Activated naive CD8-positive, alpha-beta T cell treated with anti-CD3 and anti-CD28 coated beads, Interleukin-2, amount 50 U/mL, for 24 hours (primary cell): ENCODE data around the gene RXRA.

Experiments
- ATAC-seq: fragments of 150-1000 bp; cut with Tn5 transposase; one replicate; pipeline ENCODE4 v1.10.0; 2021
- DNase-seq: peaks from one replicate; pipeline ENCODE4 v3.0.0; 2021
- H3K27ac Mint-ChIP-seq: one replicate; pipeline ENCODE4 v1.8.0; 2021; ENCODE audit warnings: mild to moderate bottlenecking, mixed read lengths
- H3K27me3 Mint-ChIP-seq: one replicate; pipeline ENCODE4 v1.8.0; 2021; ENCODE audit warnings: mixed read lengths
- H3K36me3 Mint-ChIP-seq: one replicate; pipeline ENCODE4 v1.8.0; 2021; ENCODE audit warnings: low read depth, mixed read lengths
- H3K4me1 Mint-ChIP-seq: one replicate; pipeline ENCODE4 v1.8.0; 2021; ENCODE audit warnings: mixed read lengths
- H3K4me3 Mint-ChIP-seq: one replicate; pipeline ENCODE4 v1.8.0; 2021; ENCODE audit warnings: mild to moderate bottlenecking, moderate library complexity, mixed read lengths
- H3K9me3 Mint-ChIP-seq: one replicate; pipeline ENCODE4 v1.8.0; 2021; ENCODE audit warnings: mixed read lengths

RXRA gene

DNA sequence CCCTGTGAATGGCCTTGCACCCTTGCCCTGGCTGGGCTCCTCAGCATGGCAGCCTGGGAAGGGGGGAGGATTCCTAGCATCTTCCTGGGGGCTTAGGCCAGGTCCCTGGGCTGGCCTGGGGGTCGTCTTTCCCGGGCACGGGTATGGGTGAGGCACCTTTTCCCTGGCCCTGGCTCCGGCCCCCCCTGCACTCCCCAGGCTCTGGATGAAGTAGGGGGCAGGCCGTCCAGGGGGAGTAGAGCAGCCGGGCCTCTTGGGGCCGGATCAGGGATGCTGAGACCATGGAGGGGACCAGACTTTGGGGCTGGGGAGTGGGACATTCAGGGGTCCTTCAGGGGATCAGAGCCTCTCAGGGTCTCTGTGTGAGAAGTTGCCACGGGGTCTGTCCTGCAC lies 6.6 kb downstream of the RXRA start:
- no peaks in the 10 kb centered on the region for H3K36me3 Mint-ChIP-seq
- H3K4me1 Mint-ChIP-seq: no peaks in the 10 kb centered on the region
- ATAC-seq: no peak
- H3K27ac Mint-ChIP-seq: no peak overlapping the region
- no peaks in the 10 kb centered on the region for H3K9me3 Mint-ChIP-seq
- no peak for DNase-seq
- H3K4me3 Mint-ChIP-seq: no peak overlapping the region
- peaks cover 3% of the 10 kb centered on the region for H3K27me3 Mint-ChIP-seq

DNA sequence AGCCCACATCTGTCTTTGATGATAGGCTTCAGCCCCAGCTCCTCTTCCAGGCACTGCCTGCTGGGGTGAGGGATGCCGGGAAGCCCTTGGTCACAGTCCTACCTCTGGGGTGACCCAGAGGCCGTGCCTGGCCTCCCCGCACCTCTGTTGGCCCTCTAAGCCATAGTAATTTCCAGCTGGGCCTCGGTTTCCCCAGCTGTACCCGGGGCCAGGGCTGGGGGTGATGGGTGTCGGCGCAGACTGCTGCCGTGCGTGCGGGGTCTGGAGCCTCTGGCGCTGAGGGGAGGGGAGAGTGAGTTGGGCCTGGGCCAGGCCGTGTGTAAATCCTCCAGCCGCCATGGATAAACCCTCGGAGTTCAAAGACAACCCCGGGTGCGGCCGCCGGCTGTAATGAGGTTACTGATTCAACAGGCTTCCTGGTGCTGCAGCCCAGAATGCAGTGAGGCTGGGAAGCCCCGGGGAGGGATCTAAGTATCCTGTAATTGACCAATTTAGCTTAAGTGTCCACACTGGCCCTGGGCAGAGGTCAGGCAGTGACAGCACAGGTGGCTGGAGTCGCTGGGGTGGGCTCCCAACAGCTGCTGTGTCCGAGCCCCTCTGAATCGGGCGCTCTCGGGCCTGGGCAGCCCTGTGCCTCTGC lies 7.1 kb downstream of the RXRA start:
- no peaks in the 10 kb centered on the region for H3K4me1 Mint-ChIP-seq
- H3K9me3 Mint-ChIP-seq: no peaks in the 10 kb centered on the region
- H3K27ac Mint-ChIP-seq: no peak overlapping the region
- no peak for ATAC-seq
- no peaks in the 10 kb centered on the region for H3K36me3 Mint-ChIP-seq
- H3K27me3 Mint-ChIP-seq: peaks cover 1% of the 10 kb centered on the region
- no peak for DNase-seq
- no peak overlapping the region for H3K4me3 Mint-ChIP-seq

GRCh38 chr9:134333874-134334581 lies 7.8 kb downstream of the RXRA start:
- ATAC-seq: no peak
- H3K4me3 Mint-ChIP-seq: no peak overlapping the region
- no peak for DNase-seq
- no peak overlapping the region for H3K27ac Mint-ChIP-seq
- H3K9me3 Mint-ChIP-seq: no peaks in the 10 kb centered on the region
- H3K27me3 Mint-ChIP-seq: peaks cover 1% of the 10 kb centered on the region
- no peaks in the 10 kb centered on the region for H3K4me1 Mint-ChIP-seq
- no peaks in the 10 kb centered on the region for H3K36me3 Mint-ChIP-seq

DNA sequence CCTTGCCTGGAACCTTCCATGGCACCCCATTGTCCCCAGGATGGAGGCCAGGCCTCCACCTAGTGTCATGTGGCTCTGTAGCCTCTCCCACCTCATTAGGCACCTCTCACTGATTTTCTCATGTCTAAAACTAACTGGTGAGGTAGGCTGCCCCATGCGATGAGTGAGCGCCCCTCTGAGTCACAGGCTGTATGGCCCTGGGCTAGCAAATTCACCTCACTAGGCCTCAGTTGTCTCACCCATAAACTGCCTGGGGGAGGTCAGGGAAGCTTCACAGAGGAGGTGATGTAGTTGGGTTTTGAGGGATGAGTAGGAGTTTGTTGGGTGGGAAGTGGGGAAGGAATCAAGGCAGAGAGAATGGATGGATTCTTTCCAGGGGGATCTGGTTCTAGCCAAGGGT lies 8.8 kb downstream of the RXRA start:
- Mint-ChIP-seq H3K36me3 (no peaks in the 10 kb centered on the region), H3K27me3 (no peaks in the 10 kb centered on the region), H3K4me1 (no peaks in the 10 kb centered on the region), H3K9me3 (no peaks in the 10 kb centered on the region), H3K4me3 (no peak overlapping the region), H3K27ac (no peak overlapping the region)
- no peak for ATAC-seq
- DNase-seq: no peak

DNA sequence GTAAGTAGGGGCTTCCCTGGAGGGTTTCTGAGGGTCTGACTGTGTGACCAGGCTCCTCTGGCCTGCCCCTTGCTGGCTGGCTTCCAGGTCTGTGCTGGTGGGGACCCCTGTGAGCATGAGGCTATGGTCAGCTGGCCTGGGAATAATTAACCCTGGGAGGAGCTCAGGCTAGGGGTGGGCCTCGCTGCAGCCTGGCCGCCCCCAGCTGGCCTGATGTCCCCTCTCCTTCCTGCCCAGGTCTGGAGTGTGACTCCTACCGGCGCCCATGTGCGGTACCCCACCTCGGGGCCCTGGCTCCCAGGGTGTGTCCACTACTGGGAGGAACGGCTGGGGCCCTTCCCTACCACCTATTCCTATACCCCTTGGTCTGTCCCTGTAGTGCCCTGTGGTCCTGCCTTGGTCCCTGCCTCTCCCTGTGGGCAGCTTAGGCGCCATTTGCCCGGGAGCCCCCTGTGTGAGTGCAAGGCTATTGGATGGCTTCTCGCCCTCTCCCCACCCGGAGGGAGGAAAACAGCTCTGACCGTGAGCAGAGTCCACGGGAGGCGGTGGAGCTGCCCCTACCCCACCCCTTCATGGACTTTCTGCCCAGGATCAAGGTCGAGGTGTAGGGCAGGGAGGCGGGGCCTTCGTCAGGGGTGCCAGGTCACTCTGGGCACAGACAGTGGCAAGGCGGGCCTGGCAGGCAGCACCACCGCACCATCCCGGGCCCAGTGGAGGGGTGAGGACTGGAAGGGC lies 9.4 kb downstream of the RXRA start:
- Mint-ChIP-seq H3K27me3 (no peaks in the 10 kb centered on the region), H3K4me3 (no peak overlapping the region), H3K9me3 (no peaks in the 10 kb centered on the region), H3K27ac (no peak overlapping the region), H3K36me3 (no peaks in the 10 kb centered on the region), H3K4me1 (no peaks in the 10 kb centered on the region)
- DNase-seq (no peak), ATAC-seq (no peak)

DNA sequence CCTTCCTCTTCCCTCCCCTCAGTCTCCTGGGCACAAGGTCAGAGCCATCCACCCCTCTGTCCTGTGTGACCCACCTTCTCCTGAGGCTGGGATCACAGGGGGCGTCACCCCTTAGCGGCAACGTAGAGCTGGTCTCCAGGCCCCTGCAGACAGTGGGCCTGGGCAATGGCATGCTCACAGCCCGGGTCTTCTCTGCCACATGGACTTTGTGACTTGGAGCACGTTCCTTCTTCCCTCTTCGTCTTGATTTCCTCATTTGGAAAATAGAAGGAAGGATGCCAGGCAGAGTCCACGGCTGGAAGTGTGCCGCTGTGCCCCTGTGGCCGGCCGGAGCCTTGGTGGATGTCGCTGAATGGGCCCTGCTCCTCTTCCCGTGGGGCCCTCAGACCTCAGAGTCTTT lies 10.0 kb downstream of the RXRA start:
- Mint-ChIP-seq H3K27me3 (no peaks in the 10 kb centered on the region), H3K4me1 (no peaks in the 10 kb centered on the region), H3K4me3 (no peak overlapping the region), H3K9me3 (no peaks in the 10 kb centered on the region), H3K27ac (no peak overlapping the region), H3K36me3 (no peaks in the 10 kb centered on the region)
- no peak for DNase-seq
- no peak for ATAC-seq

DNA sequence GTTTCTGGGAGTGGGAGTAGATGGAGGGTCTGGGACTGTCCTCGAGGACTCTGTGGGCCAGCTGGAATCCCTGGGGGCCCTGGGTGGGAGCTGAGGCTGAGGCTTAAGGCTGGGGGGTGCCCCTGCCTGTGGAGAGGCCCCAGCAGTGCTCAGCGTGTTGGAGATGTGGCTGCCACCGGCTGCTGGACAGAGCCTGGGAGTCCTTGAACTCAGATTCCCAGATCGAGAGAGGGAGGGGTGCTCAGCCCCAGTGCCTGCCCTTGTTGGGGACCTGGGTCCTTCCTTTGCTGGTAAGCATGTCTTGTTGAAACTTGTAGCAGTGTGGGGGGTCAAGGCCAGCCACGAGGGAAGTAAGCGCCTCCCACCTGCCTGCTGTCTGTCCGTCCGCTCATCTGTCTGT lies 10.7 kb downstream of the RXRA start:
- no peak overlapping the region for H3K4me3 Mint-ChIP-seq
- no peak overlapping the region for H3K27ac Mint-ChIP-seq

DNA sequence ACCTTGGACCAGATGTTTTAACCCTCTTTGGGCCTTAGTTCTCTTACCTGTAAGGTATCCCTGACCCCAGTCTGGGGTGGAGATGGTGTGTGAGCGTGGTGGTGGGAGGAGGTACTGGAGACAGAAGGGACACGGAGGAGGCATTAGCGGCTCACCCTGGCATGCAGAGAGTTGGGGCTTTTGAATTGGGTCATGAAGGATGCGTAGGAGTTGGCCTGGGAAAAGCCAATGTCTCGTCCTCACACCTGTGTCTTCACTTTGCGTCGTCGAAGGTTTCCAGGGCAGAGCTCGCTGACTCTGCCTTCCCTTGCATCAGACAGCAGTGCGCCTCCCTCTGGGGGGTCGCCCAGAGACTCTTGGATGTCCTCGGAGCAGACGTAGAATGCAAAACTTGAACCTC lies 11.2 kb downstream of the RXRA start:
- Mint-ChIP-seq H3K27me3 (no peaks in the 10 kb centered on the region), H3K4me3 (no peak overlapping the region), H3K27ac (no peak overlapping the region), H3K9me3 (no peaks in the 10 kb centered on the region), H3K36me3 (no peaks in the 10 kb centered on the region), H3K4me1 (no peaks in the 10 kb centered on the region)
- DNase-seq: no peak
- ATAC-seq: no peak

More for the DNA sequence above, 10.7 kb downstream of the RXRA start:
- Mint-ChIP-seq H3K27me3 (no peaks in the 10 kb centered on the region), H3K9me3 (no peaks in the 10 kb centered on the region), H3K36me3 (no peaks in the 10 kb centered on the region), H3K4me1 (no peaks in the 10 kb centered on the region)
- DNase-seq (no peak), ATAC-seq (no peak)

DNA sequence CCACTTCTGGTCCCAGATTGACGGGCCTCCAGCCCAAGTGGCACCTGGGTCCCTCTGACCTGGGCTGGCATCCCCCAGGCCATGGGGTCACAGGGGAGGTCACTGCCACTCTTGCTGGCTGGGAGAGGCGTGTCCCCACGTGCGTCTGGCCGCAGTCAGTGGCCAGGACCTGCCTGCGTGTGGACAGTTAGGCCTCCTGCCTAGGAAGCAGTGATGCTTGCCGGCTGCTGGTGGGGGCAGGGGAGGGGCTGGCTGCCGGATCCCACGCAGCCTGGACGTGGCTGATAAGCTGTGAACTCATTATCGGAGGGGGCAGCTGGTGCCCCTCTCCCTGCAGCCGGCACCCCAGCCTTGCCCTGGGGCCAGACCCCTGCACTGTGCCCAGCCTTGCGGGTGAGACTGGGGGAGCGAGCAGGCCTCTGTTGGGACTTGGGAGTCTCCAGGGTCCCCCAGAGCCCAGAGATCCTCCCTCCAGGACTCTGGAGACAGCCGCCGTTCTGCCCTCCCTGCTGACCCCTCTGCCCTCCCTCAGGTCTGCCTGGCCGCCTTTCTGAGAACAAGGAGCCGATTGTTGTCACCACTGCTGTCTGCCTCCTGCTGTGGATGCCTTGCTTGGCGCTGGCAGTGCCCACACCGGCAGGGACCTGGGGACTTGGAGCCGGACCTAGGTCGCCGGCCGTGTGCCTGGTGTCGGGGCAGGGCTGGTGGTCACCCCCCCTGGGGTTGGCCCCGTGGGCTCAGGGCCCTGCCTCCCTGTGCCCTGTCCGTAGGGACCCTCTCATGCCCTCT lies 12.3 kb downstream of the RXRA start:
- peaks cover 6% of the 10 kb centered on the region for H3K4me1 Mint-ChIP-seq
- H3K27me3 Mint-ChIP-seq: no peaks in the 10 kb centered on the region
- no peaks in the 10 kb centered on the region for H3K36me3 Mint-ChIP-seq
- no peak overlapping the region for H3K4me3 Mint-ChIP-seq
- no peak for DNase-seq
- no peaks in the 10 kb centered on the region for H3K9me3 Mint-ChIP-seq
- ATAC-seq: no peak
- H3K27ac Mint-ChIP-seq: no peak overlapping the region

DNA sequence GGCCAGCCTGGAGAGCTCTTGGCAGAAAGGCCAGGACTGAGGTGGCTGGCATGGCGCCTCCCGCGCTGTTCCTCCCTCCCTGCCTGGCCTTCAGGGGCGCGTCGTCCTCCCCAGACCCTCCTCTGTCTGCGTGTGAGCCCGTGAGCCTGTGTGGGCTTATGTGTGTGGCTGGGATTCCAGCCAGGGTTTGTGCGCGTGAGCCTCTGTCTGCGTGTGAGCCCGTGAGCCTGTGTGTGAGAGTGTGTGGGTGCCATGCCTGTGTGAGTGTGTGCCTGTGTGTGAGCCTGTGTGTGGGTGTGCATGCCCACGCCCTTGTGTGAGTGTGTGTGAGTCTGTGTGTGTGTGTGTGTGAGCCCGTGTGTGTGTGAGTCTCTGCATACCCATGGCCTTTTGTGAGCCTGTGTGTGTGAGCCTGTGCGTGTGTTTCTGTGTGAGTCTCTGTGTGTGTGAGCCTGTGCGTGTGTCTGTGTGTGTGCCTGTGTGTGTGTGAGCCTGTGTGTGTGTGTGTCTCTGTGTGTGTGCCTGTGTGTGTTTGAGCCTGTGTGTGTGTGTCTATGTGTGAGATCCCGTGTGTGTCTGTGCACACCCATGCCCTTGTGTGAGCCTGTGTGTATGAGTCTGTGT lies 13.0 kb downstream of the RXRA start:
- no peak overlapping the region for H3K27ac Mint-ChIP-seq
- H3K27me3 Mint-ChIP-seq: no peaks in the 10 kb centered on the region
- peaks cover 10% of the 10 kb centered on the region for H3K4me1 Mint-ChIP-seq
- no peak overlapping the region for H3K4me3 Mint-ChIP-seq
- H3K9me3 Mint-ChIP-seq: no peaks in the 10 kb centered on the region
- no peak for DNase-seq
- ATAC-seq: no peak
- no peaks in the 10 kb centered on the region for H3K36me3 Mint-ChIP-seq

GRCh38 chr9:134340475-134341160 lies 14.4 kb downstream of the RXRA start:
- Mint-ChIP-seq H3K4me1 (peaks cover 16% of the 10 kb centered on the region), H3K9me3 (no peaks in the 10 kb centered on the region), H3K4me3 (no peak overlapping the region), H3K36me3 (no peaks in the 10 kb centered on the region), H3K27me3 (no peaks in the 10 kb centered on the region), H3K27ac (no peak overlapping the region)
- ATAC-seq (no peak), DNase-seq (no peak)

DNA sequence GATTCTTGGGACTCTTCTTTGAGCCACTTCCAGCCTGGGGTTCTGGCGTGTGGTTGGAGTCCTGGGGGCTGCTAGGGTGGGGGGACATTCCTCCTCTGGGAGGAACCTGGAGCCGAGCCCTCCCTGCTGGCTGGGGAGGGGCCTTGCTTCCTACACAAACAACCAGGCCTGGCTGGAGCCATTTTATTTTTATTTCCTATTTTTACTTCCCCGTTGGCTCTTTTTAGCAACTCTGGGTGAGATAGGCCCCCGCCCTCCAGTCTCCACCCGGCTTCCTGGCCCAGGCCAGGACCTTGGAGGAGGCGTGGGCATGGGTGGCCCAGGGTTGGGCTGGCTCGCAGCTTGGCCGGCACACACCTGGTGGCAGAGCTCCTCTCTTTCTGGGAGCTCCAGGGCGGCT lies 15.1 kb downstream of the RXRA start:
- Mint-ChIP-seq H3K9me3 (no peaks in the 10 kb centered on the region), H3K4me1 (peaks cover 16% of the 10 kb centered on the region), H3K4me3 (no peak overlapping the region), H3K27me3 (no peaks in the 10 kb centered on the region), H3K27ac (no peak overlapping the region), H3K36me3 (no peaks in the 10 kb centered on the region)
- ATAC-seq (no peak), DNase-seq (no peak)

DNA sequence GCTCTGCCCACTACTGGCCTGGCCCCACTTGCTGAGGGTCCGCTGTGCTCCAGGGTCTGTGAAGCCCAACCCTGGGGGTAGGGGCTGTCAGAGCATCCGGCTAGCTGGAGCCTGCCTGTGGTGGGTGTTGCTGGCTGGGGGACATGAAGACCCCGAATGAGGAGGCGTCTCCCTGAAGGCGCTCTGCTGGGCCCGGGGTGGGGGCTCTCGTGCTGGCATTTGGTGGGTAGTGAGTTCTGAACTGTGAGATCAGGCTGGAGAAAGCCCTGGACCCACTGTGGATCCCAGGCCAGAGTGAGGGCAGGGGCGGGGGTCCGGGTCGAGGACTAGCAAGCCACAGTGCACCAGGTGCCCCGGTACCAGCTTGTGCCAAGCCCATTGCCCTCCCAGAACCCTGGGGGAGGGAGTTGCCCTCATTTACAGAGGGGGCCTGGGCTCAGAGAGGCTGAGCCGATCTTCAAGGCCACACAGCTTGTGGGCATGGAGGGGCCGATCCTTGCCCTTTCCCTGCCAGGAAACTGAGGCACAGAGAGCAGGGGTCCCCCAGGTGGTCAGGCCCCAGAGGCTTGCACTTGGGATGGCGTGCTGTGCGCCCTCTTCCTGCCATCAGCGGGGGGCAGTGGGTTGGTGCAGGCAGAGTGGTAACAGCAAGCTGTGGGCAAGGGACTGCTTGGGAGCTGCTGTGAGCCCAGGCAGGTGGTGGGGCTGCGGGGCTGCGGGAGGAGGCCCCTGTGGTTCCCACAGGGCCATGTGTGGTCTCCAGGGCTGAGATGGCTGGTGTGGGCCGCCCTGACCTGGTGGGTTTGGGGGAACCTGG lies 15.9 kb downstream of the RXRA start:
- ATAC-seq (no peak), DNase-seq (no peak)
- Mint-ChIP-seq H3K9me3 (no peaks in the 10 kb centered on the region), H3K27ac (no peak overlapping the region), H3K4me1 (peaks cover 16% of the 10 kb centered on the region), H3K4me3 (no peak overlapping the region), H3K27me3 (no peaks in the 10 kb centered on the region), H3K36me3 (no peaks in the 10 kb centered on the region)
